GM12874 (cell line): ENCODE results near the gene ASB13.

Experiments used
- TF ChIP-seq, protein P1 (sequence below): IDR thresholded peaks from 2 replicates; pipeline ENCODE4 v1.5.1; 2011; ENCODE audit warnings: low read depth, mild to moderate bottlenecking, control low read depth, low read length, moderate library complexity; ENCODE audit not compliant: insufficient read depth

Gene ASB13

DNA sequence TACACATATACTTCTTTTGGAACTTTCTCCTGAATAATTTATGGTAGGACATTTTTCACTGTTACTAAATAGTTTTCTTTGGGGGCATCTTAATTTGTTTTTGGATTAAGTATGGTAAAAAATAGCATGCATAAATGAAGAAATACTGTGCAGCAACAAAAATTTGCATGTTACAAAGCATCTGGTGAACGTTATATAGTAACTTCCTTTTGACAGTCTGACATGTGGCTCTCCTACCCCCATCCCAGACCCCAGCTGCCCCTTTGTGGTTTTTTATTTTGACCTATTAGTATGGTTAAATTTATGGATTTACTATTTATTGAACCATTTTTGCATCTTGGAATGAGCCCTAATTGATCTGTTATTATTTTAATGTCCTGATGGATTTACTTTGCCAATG, 28.2 kb upstream of the ASB13 start:
- TF ChIP-seq, protein P1, sequence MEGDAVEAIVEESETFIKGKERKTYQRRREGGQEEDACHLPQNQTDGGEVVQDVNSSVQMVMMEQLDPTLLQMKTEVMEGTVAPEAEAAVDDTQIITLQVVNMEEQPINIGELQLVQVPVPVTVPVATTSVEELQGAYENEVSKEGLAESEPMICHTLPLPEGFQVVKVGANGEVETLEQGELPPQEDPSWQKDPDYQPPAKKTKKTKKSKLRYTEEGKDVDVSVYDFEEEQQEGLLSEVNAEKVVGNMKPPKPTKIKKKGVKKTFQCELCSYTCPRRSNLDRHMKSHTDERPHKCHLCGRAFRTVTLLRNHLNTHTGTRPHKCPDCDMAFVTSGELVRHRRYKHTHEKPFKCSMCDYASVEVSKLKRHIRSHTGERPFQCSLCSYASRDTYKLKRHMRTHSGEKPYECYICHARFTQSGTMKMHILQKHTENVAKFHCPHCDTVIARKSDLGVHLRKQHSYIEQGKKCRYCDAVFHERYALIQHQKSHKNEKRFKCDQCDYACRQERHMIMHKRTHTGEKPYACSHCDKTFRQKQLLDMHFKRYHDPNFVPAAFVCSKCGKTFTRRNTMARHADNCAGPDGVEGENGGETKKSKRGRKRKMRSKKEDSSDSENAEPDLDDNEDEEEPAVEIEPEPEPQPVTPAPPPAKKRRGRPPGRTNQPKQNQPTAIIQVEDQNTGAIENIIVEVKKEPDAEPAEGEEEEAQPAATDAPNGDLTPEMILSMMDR, result no peak

DNA sequence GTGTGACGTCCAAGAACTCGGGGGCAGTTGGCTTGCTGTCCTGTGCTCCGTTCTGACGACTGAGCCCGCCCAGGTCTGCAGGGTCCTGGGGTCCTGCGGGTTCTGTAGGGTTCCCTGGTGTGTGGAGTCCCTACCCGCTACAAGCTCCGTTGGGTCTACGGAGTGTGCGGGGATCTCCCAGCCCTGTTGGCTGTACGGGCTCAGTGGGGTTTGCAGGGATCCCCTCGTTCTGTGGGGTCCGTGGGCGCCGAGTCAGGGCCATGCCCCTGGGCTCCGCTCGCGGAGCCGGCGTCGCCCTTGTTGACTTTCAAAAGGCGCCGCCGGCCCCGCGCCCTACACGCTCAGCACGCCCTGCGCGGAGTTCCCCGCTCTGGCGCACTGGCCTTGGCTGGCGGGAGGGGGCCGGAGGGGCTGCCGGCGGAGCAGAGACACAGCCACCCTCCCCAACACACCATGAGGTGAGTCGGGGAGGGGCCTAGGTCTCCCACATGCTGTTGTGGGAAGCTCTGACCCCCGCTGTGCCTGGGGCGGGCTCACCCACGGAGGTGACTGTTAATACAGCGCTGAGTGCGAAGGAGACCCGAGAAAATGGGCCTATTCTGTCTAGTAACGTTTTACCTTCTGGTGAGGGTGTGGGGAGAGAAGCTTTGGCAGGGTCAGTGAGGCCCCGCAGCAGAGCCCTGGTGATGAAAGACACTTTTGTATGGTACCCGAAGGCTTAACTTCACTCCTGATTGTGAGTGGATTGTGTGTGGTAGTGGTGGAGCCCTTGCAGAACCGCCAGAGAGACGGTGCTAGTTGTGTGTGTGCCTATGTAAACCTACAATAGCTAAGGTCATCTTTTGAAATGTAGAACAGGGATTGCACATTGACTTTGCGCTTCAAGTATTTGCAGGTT, 26.3 kb upstream of the ASB13 start:
- TF ChIP-seq, protein P1, result no peak

GRCh38 chr10:5691786-5692185, 25.4 kb upstream of the ASB13 start:
- TF ChIP-seq, protein P1, result no peak

GRCh38 chr10:5688587-5688986, 22.2 kb upstream of the ASB13 start:
- TF ChIP-seq, protein P1, result no peak

GRCh38 chr10:5685764-5686240, 19.4 kb upstream of the ASB13 start:
- TF ChIP-seq, protein P1, result no peak

DNA sequence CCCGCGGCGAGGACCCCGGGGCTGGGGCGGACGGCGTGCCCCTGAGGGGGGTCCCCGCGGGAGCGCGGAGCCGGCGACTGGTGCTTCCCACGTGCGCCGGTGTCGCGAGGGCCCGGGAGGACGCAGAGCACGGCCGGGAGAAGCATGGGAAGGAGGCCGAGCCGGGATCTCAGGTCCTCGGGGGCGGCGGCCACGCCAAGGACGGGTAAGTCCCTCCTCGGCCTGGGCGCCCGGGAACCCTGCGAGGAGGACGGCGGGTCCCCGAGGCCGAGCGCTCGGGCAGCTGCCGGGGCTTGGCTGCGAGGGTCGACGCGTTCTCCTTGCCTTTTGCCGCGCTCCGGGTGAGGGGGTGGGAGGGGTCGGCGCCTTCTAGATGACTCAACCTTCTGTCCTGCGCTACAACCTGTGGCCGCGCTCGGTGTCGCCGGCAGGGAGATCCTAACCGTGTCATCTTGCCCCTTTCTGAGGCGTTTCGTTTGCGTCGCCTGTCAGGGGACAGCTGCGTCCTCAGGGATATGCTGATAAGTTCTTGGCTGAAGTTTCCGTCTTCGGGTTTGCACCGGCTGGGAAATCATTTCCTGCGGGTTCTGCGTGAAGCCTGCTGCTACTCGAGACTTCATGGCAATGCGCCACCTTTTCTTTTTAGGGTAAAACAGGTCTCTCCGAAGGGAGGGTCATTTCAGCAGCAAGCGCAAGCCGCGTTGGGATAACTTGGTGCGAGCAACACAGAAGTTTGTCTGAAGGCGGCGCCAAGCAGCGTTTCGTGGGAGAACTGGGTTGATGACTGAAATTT, 18.8 kb upstream of the ASB13 start:
- TF ChIP-seq, protein P1, result peak; percentile 40

DNA sequence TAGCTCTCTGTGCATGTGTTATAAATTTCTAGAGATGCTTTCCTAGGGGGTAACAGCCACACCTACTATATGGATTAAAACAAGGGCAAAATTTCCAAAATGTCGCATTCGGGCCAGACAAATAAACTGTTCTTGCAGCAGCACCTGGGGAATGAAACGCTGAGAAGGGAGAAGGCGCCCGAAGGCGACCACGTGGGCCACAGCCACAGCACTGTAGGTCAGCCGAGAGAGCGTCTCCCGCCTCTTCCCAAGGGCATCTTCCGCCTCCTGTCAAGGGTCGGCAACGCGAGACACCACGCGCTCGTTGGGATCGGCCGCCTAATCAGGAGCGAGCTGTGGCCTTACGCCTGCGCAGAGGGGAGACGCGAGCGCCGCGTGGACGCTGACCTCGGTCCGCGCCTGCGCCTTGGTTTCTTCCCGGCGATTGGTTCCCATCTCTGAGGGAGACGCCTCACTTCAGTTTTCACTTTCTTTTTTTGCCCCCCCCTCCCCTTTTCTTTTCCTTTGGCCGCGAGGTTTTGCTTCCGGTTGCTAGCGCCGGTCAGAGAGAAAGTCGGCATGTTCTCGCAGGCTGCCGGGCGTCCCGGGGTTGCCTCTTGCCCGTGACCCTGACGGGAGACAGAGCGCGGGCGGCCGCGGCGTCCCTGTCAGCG, 18.0 kb upstream of the ASB13 start, which contains the start of gene TASOR2:
Gene TASOR2, plus strand, starts transcription at position 521 of the 653 bp plus-strand sequence. CDS start 35,805 bp downstream, outside the sequence.
- TF ChIP-seq, protein P1, result no peak
